Cerebellar cortex (tissue), 1 donor: ENCODE data around the gene TM9SF4.

Experiments
- DNase-seq: peaks from one replicate; pipeline ENCODE4 v3.0.0-alpha.2; 2015; ENCODE audit warnings: low spot score

TM9SF4 gene

GRCh38 chr20:32207626-32208498 is 98.3 kb downstream of the TM9SF4 start, which contains the start of the genes PLAGL2 and POFUT1:
Gene PLAGL2 (minus strand): TSS chr20:32207743. CDS start chr20:32202178, 5,565 bp downstream.
Gene POFUT1 (plus strand): TSS chr20:32207880. CDS start chr20:32207942, 62 bp downstream.
- peak; percentile 80 for DNase-seq

DNA sequence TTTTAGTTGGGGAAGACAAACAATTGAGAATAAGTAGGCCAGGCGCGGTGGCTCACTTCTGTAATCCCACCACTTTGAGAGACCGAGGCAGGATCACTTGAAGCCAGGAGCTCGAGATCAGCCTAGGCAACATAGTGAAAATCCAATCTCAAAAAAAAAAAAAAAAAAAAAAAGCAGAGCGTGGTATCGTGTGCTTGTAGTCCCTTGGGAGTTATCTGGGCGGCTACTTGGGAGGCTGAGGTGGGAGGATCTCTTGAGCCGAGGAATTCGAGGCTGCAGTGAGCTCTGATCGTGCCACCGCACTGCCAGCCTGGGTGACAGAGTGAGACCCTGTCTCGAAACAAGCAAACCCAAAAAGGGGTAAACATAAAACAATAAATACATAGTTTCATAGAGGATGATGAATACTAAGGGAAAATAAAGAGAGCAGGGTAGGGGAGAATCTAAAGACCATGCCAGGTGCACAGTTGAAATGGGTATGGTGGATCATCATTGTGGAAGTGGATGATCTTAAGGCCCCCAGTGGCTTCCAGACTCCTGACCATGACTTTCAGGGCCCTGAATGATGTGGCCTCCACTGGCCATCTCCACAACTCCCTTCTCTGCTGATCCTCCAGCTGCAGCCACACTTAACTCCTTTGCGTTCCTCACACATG is 99.1 kb downstream of the TM9SF4 start:
- no peak for DNase-seq

GRCh38 chr20:32209850-32210605 is 100.5 kb downstream of the TM9SF4 start:
- no peak for DNase-seq

DNA sequence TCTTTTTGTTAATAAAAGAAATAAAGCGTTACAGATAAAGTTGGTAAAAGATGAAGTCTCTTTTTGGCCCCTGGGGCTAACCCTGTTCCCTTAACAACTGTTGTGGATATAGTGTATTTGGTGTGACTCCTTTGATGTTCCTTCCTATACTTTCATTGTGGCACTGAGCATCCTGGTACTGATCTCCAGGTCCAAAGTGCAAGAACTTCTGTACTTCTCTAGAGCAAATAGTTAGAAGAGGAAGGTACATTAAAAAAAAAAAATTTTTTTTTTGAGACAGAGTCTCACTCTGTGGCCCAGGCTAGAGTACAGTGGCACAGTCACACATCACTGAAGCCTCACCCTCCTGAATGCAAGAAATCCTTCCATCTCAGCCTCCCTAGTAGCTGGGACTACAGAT is 104.4 kb downstream of the TM9SF4 start:
- no peak for DNase-seq

GRCh38 chr20:32215147-32215546 is 105.6 kb downstream of the TM9SF4 start:
- no peak for DNase-seq

- DNase-seq, result no peak
Measured at GRCh38 chr20:32215729-32216128, 106.2 kb downstream of the TM9SF4 start.

- DNase-seq, result no peak
Measured at GRCh38 chr20:32216179-32217142, 106.9 kb downstream of the TM9SF4 start.
